ENCODE data around the gene SLC35A4.

GRCh38 chr5:140560227-140560626 lies 4.4 kb upstream of the SLC35A4 start:
- TF ChIP-seq CTCF (IDR thresholded peaks at IDR 0.05) = no peak
- TF ChIP-seq POLR2A (IDR thresholded peaks at IDR 0.05) = no peak

Measured in testis (tissue), 2 donors.